ENCODE data around the gene DUSP3.

DUSP3 gene

GRCh38 chr17:43732958-43733357, 45.8 kb downstream of the DUSP3 start:
- no peak for DNase-seq

GRCh38 chr17:43728081-43728480, 50.7 kb downstream of the DUSP3 start:
- no peak for DNase-seq

DNA sequence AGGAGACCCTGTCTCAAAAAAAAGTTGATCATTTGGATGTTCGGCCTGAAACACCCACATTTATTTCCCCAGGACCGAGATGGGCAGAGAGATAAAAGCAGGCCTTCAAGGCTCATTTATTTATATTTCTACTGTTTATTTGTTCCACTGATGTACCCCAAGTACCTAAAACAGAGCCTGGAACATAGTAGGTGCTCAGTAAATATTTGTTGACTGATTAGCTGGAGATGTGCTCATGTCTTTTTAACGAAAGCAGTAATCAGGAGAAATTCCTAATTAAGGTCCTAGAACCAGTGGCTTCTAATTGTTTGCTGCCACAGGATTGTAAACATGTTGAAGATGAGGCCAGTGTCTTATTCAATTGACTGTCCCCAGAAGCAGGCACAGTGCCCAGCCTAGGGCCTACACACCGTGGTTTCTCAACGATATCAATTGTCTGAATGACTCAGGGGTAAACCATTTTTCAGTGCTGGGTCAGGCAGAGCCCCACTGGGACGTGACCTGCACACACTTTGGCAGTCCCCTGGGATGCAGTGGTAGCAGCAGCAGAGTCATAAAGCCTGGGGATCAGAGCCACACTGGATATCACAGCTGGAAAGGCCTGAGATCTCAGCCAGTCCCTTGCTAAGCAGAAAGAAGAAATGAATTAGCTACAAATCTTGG, 54.9 kb downstream of the DUSP3 start:
- no peak for DNase-seq

DNA sequence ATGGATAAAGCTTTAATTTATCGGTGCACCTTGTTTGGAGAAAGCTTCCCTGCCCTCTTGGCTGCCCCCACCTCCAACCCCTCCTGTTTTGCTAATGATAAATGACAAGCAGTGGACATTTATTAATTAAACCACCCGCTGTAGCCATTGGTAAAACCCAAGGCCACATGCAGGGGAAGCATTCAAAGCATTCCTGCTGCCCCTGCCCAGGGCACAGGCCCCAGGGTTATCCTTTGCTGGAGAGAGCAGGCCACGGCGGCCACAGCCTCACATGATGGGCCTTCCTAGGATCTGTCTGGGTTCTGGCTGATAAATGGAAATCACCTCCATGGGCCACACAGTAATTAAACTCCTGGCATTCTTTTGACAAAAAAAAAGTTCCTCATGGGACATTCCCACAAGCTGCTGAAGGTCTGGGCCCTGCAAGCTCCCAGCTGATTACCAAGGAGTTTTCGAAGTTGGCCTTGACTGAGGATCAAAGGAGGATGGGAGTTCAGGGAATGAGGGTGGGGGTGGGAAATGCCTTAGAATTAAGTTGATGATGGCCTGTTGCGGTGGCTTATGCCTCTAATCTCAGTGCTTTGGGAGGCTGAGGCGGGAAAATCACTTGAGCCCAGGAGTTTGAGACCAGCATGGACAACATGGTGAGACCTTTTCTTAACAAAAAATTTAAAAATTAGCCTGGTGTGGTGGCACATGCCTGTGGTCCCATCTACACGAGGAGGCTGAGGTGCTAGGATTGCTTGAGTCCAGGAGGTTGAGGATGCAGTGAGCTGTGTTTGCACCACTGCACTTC, 55.7 kb downstream of the DUSP3 start:
- DNase-seq = no peak

GRCh38 chr17:43722269-43722619, 56.5 kb downstream of the DUSP3 start:
- no peak for DNase-seq

DNA sequence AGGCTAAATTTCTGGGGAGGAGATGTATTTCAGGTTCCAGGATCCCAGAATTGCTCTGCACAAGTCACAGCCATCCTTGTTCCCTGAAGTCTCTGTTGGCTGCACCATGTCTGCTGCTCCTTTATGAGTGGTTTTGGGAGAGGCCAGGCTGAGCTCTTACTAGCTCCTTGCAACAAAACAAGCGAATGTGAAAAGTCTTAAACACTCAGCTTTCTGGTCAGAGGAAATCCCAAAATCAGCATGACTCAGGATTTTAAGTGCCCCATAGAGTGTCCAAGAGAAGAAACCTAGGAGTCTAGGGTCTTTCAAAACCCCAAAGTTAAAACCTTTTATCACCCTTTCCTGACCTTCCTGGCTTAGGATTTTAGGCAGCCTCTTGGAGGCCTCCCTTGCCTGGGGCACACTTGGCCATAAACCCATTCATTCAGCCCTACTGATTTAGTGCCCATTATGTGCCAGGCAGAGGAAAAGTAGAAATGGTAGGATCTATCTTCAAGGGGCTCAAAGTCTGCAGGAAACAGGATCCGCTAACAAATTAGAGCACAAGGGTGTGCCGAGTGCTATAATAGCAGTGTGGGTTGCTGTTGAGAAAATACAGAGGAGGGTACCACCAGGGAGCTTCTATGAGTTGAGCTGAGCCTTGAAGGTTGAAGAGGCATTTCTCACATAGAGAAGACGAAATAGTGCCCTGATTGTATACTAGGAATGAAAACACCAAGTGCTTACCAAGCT, 57.1 kb downstream of the DUSP3 start:
- no peak for DNase-seq

- DNase-seq = peak; percentile 92
Observed at GRCh38 chr17:43720311-43721060, 58.3 kb downstream of the DUSP3 start.

- no peak for DNase-seq
Observed at GRCh38 chr17:43719578-43719977, 59.2 kb downstream of the DUSP3 start.

DNA sequence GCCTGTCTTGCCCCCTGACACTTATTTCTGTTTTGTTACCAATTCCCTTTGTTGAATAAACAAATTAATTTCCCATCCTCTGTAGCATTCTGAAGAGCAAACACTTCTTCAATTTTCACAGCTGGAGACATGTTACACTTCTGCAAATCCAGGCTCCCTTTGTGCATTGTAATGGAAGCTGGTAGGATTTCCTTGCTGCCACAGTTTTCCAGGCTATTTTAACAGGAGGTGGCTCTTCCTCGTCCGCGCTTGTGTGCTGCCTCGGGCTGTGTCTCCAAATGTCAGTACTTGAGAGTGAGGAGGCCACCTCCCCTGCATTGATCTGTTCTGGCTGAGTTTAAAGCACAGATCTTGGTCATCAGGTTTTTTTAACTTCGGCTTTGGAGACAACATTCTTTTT, 60.2 kb downstream of the DUSP3 start:
- no peak for DNase-seq

DNA sequence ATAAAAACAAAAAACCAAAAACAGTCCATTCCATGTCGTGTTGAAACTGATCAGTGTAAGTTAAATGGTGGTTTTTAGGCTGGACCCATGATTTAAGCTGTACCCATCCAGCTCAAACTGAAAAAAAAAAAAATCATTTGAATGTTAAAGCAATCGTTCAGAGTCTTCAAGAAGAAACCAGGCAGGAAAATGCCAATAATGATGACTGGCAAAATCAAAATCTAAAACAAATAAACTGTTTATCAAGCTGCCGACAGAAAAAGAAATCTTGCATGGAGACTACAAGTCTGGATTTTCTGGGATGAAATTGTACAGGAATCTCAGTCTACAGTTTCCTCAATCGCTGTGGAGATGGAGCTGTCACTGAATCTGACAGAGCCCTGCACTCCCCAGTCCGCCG, 60.9 kb downstream of the DUSP3 start:
- DNase-seq = no peak

All from right kidney (tissue), 1 donor.